Endothelial cell of umbilical vein (primary cell): ENCODE results near the gene CHD5. TPM values are rescaled to one million over a fixed set of nuclear protein-coding genes. Genes with fewer than 3 reads are reported as not detected.

ENCODE experiments used
- BruUV-seq: library from RNA; stranded (reverse); fragments of 400-500 nt; replicated peaks from 2 replicates; lab custom pipeline; 2021; lab: Mats Ljungman, UMichigan
- CTCF ChIA-PET: fragments of 300-600, 350-600 bp; sonication (Branson Sonifier 250); formaldehyde crosslinking; loops from one replicate; lab custom pipeline; 2021; ENCODE audit warnings: antibody characterized with exemption, inconsistent platforms; lab: Charles Lee
- POLR2A ChIA-PET: fragments of 300-600, 350-600 bp; sonication (Branson Sonifier 250); formaldehyde crosslinking; loops from one replicate; lab custom pipeline; 2021; ENCODE audit warnings: antibody characterized with exemption, inconsistent platforms; lab: Charles Lee
- DNase-seq: peaks from one replicate; pipeline ENCODE4 v3.0.0-alpha.2; 2011; ENCODE audit warnings: low read depth, low spot score
- FAIRE-seq: peaks from 2 replicates; lab custom pipeline; 2011; peaks lifted over from hg19 to GRCh38; lab: Jason Lieb, UNC
- H2AFZ ChIP-seq: 2 replicates; pipeline ENCODE4 v1.6.0; 2012; ENCODE audit warnings: low read depth, low read length, control low read depth, inconsistent platforms
- H3K27ac ChIP-seq: 2 replicates; pipeline ENCODE4 v1.5.1; 2011; ENCODE audit warnings: low read depth, mild to moderate bottlenecking, control low read depth, low read length, moderate library complexity; ENCODE audit not compliant: insufficient read depth
- H3K27me3 ChIP-seq, 2 experiments: 2 replicates each; pipeline versions ENCODE4 v1.6.0 to v1.6.1; 2011; ENCODE audit warnings: low read length in 2 of 2, mixed read lengths in 1 of 2; ENCODE audit not compliant: control insufficient read depth in 2 of 2, insufficient read depth in 2 of 2
- H3K36me3 ChIP-seq, 2 experiments: 2 replicates in 1 of 2; 3 replicates in 1 of 2; pipeline ENCODE4 v1.5.1; 2011; ENCODE audit warnings: low read length in 2 of 2, mild to moderate bottlenecking in 1 of 2, moderate library complexity in 1 of 2; ENCODE audit not compliant: control insufficient read depth in 2 of 2, insufficient read depth in 2 of 2; ENCODE audit errors: extremely low read depth in 1 of 2
- H3K4me1 ChIP-seq: 3 replicates; pipeline ENCODE4 v1.5.1; 2011; ENCODE audit warnings: mild to moderate bottlenecking, low read length; ENCODE audit not compliant: control insufficient read depth, insufficient read depth; ENCODE audit errors: extremely low read depth
- H3K4me2 ChIP-seq: 2 replicates; pipeline ENCODE4 v1.6.1; 2011; ENCODE audit warnings: low read length, control low read depth, mixed read lengths; ENCODE audit not compliant: insufficient read depth
- H3K4me3 ChIP-seq, 3 experiments: fragments of 200-600 bp in 1 of 3; sonication (generic), shearing (Covaris generic) in 1 of 3; replicated peaks in 1 of 3; 2 replicates each; pipeline ENCODE4 v1.5.1; 2011 to 2016; ENCODE audit warnings: control low read depth in 3 of 3, low read length in 3 of 3, mild to moderate bottlenecking in 2 of 3, inconsistent platforms in 1 of 3, low read depth in 1 of 3, moderate library complexity in 1 of 3; ENCODE audit not compliant: insufficient read depth in 1 of 3
- H3K79me2 ChIP-seq: 2 replicates; pipeline ENCODE4 v1.6.0; 2012; ENCODE audit warnings: low read length, inconsistent platforms; ENCODE audit not compliant: control insufficient read depth, insufficient read depth
- H3K9ac ChIP-seq: replicated peaks from 2 replicates; pipeline ENCODE3; 2011; ENCODE audit warnings: low read length, control low read depth; ENCODE audit not compliant: insufficient read depth; ENCODE audit errors: extremely low read depth
- H3K9me1 ChIP-seq: replicated peaks from 3 replicates; pipeline ENCODE4 v1.6.0; 2011; ENCODE audit warnings: mild to moderate bottlenecking, low read length; ENCODE audit not compliant: control insufficient read depth, insufficient read depth; ENCODE audit errors: extremely low read depth
- H3K9me3 ChIP-seq: replicated peaks from 2 replicates; pipeline ENCODE4 v1.5.1; 2012; ENCODE audit warnings: low read length, inconsistent platforms; ENCODE audit not compliant: control insufficient read depth, insufficient read depth
- H4K20me1 ChIP-seq: replicated peaks from 2 replicates; pipeline ENCODE3; 2011; ENCODE audit warnings: mild to moderate bottlenecking, low read length; ENCODE audit not compliant: control insufficient read depth, insufficient read depth; ENCODE audit errors: extremely low read depth
- EZH2 ChIP-seq: IDR thresholded peaks from 2 replicates; pipeline ENCODE4 v1.6.1; 2012; ENCODE audit warnings: borderline replicate concordance, low read depth, mild to moderate bottlenecking, moderate library complexity, low read length, inconsistent platforms; ENCODE audit not compliant: severe bottlenecking
- FOS ChIP-seq: IDR thresholded peaks from 2 replicates; pipeline ENCODE4 v1.6.1; 2011; ENCODE audit warnings: mild to moderate bottlenecking, low read length, moderate library complexity, borderline replicate concordance; ENCODE audit not compliant: insufficient read depth
- GATA2 ChIP-seq: IDR thresholded peaks from 2 replicates; pipeline ENCODE4 v1.7.0; 2011; ENCODE audit warnings: low read depth, mild to moderate bottlenecking, moderate library complexity, mixed read lengths, low read length; ENCODE audit not compliant: insufficient read length, insufficient read depth
- MAX ChIP-seq: IDR thresholded peaks from 2 replicates; pipeline ENCODE4 v1.6.1; 2011; ENCODE audit not compliant: insufficient read depth, insufficient read length
- MYC ChIP-seq: IDR thresholded peaks from one replicate; pipeline ENCODE4 v1.6.1; 2011; ENCODE audit warnings: mild to moderate bottlenecking, low read depth, low read length
- POLR2A ChIP-seq: IDR thresholded peaks from 2 replicates; pipeline ENCODE4 v1.6.1; 2012; ENCODE audit warnings: low read depth, mild to moderate bottlenecking, control low read depth, low read length
- dilution Hi-C: fragments of 300-500 bp; cut with MboI; formaldehyde crosslinking; loops from one replicate; pipeline ENCODE4 v1.15.0; 2019; ENCODE audit warnings: low sequenced_read_pairs; ENCODE audit not compliant: extremely low pct_ligation_motif_present
- intact Hi-C: fragments of 100-400 bp; cut with micrococcal nuclease; formaldehyde crosslinking; loops from one replicate; pipeline ENCODE4 v1.10.0; 2022
- polyA plus RNA-seq, 4 experiments: library from polyadenylated mRNA; depleted of rRNA in 3 of 4; stranded (reverse) in 3 of 4; unstranded in 1 of 4; fragments of >200 nt; gene quantifications; 2 replicates each; pipeline versions ENCODE4 v1.2.1 to v1.2.3, GENCODE V29; 2011 to 2012; ENCODE audit warnings: missing spikeins in 1 of 4
- total RNA-seq: library from RNA; stranded (reverse); gene quantifications from 2 replicates; pipeline ENCODE4 v1.2.3, GENCODE V29; 2021

CHD5 gene
- total and polyA plus RNA-seq, 2 donors (not counting 3 experiments of a cell fraction or from before 2014, with no cell fraction given), result 0.04 to 0.11 TPM

- TF ChIP-seq MYC (no peak), POLR2A (no peak), MAX (no peak), EZH2 (no peak), GATA2 (no peak)
- Histone ChIP-seq H4K20me1 (peaks cover 4% of the 10 kb centered on the region), H3K27ac (no peak overlapping the region), H3K4me3 (no peak overlapping the region), H3K9me3 (no peaks in the 10 kb centered on the region), H3K9ac (no peak overlapping the region), H3K4me2 (no peak overlapping the region), H3K27me3 (peaks cover 27 to 36% of the 10 kb centered on the region in 2 experiments), H3K36me3 (peaks cover 0 to 5% of the 10 kb centered on the region in 2 experiments), H2AFZ (no peak overlapping the region), H3K79me2 (no peaks in the 10 kb centered on the region), H3K4me1 (no peaks in the 10 kb centered on the region), H3K9me1 (no peaks in the 10 kb centered on the region)
- DNase-seq (no peak), FAIRE-seq (peak; percentile 12)
- dilution Hi-C loops, result no loop called here
- BruUV-seq, result no TSS peak
- ChIA-PET CTCF (interaction anchor here (0.9 to 2.9 kb wide), 2 partner anchors 72 to 128 kb away, joined by 4 to 13 read pairs; no protein-coding TSS in a partner anchor), POLR2A (no interaction called here)
- intact Hi-C loops, result loop anchor here (2.0 kb wide), 2 partner anchors 17 to 123 kb away; partner anchors contain the start of gene RPL22
Observed at GRCh38 chr1:6181347-6181770, 1.2 kb upstream of the CHD5 start.

GRCh38 chr1:6180707-6181311 is 688 bp upstream of the CHD5 start:
- no peak overlapping the region for H3K4me2 ChIP-seq
- FAIRE-seq, result no peak

More at GRCh38 chr1:6180707-6181311, 688 bp upstream of the CHD5 start:
- no peaks in the 10 kb centered on the region for H3K4me1 ChIP-seq
- H3K9me3 ChIP-seq, result no peaks in the 10 kb centered on the region
- peaks cover 4% of the 10 kb centered on the region for H4K20me1 ChIP-seq
- ChIA-PET CTCF (interaction anchor here (0.9 to 2.9 kb wide), 2 partner anchors 72 to 128 kb away, joined by 4 to 13 read pairs; no protein-coding TSS in a partner anchor), POLR2A (no interaction called here)
- no peak overlapping the region for H3K9ac ChIP-seq
- H3K27me3 ChIP-seq, result peaks cover 27 to 36% of the 10 kb centered on the region in 2 experiments
- BruUV-seq, result no TSS peak
- dilution Hi-C loops (no loop called here), intact Hi-C loops (loop anchor here (2.0 kb wide), 2 partner anchors 18 to 122 kb away; partner anchors contain the start of gene RPL22)
- no peak overlapping the region for H3K27ac ChIP-seq
- no peak overlapping the region for H2AFZ ChIP-seq
- peaks cover 0 to 5% of the 10 kb centered on the region in 2 experiments for H3K36me3 ChIP-seq
- no peak for TF ChIP-seq FOS
- peak; percentile 87 for TF ChIP-seq EZH2
- DNase-seq, result no peak
- H3K9me1 ChIP-seq, result no peaks in the 10 kb centered on the region
- no peak overlapping the region for H3K4me3 ChIP-seq
- no peaks in the 10 kb centered on the region for H3K79me2 ChIP-seq
